ENCODE measurements around the gene WWC2.

Gene WWC2

DNA sequence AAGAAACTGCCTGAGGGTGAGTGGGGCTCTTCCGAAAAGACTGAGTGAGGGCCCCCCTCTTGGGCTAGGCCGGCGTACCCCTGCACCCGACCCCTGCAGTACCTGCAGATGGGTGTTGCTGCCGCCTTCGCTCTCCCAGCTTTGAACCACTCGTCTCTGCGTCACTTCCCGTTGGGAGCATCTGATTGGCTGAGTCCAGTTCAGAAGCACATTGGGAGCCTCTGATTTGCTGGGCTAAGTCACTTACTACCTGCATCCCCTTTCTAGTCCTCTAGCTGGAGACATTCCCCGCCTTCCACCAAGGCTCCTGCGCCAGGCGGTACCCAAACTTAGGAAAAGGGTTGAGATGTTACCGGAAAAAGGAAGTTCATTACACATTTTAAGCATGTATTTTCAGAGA, 20.4 kb upstream of the WWC2 start:
- Histone ChIP-seq H3K4me3 (replicated peaks; ENCODE audit: insufficient read depth, low read length) (no peak overlapping the region), H3K27ac (replicated peaks) (no peak overlapping the region), H3K27me3 (ENCODE audit: insufficient read depth, poor library complexity, severe bottlenecking) (no peaks in the 10 kb centered on the region)
- DNase-seq (ENCODE audit: low read depth in 1 of 2, low spot score in 1 of 2): no peak
- TF ChIP-seq, protein P1, sequence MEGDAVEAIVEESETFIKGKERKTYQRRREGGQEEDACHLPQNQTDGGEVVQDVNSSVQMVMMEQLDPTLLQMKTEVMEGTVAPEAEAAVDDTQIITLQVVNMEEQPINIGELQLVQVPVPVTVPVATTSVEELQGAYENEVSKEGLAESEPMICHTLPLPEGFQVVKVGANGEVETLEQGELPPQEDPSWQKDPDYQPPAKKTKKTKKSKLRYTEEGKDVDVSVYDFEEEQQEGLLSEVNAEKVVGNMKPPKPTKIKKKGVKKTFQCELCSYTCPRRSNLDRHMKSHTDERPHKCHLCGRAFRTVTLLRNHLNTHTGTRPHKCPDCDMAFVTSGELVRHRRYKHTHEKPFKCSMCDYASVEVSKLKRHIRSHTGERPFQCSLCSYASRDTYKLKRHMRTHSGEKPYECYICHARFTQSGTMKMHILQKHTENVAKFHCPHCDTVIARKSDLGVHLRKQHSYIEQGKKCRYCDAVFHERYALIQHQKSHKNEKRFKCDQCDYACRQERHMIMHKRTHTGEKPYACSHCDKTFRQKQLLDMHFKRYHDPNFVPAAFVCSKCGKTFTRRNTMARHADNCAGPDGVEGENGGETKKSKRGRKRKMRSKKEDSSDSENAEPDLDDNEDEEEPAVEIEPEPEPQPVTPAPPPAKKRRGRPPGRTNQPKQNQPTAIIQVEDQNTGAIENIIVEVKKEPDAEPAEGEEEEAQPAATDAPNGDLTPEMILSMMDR (IDR thresholded peaks at IDR 0.05; ENCODE audit: insufficient read depth, low read length): no peak
- TF ChIP-seq POLR2AphosphoS5 (IDR thresholded peaks at IDR 0.05; ENCODE audit: low read depth) (no peak), SPI1 (IDR thresholded peaks at IDR 0.05; ENCODE audit: borderline replicate concordance, low read depth) (no peak), GABPA (IDR thresholded peaks at IDR 0.05; ENCODE audit: low read depth) (no peak)
- TF ChIP-seq, protein P2, sequence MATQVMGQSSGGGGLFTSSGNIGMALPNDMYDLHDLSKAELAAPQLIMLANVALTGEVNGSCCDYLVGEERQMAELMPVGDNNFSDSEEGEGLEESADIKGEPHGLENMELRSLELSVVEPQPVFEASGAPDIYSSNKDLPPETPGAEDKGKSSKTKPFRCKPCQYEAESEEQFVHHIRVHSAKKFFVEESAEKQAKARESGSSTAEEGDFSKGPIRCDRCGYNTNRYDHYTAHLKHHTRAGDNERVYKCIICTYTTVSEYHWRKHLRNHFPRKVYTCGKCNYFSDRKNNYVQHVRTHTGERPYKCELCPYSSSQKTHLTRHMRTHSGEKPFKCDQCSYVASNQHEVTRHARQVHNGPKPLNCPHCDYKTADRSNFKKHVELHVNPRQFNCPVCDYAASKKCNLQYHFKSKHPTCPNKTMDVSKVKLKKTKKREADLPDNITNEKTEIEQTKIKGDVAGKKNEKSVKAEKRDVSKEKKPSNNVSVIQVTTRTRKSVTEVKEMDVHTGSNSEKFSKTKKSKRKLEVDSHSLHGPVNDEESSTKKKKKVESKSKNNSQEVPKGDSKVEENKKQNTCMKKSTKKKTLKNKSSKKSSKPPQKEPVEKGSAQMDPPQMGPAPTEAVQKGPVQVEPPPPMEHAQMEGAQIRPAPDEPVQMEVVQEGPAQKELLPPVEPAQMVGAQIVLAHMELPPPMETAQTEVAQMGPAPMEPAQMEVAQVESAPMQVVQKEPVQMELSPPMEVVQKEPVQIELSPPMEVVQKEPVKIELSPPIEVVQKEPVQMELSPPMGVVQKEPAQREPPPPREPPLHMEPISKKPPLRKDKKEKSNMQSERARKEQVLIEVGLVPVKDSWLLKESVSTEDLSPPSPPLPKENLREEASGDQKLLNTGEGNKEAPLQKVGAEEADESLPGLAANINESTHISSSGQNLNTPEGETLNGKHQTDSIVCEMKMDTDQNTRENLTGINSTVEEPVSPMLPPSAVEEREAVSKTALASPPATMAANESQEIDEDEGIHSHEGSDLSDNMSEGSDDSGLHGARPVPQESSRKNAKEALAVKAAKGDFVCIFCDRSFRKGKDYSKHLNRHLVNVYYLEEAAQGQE (IDR thresholded peaks at IDR 0.05; ENCODE audit: insufficient replicate concordance, low read depth): no peak

DNA sequence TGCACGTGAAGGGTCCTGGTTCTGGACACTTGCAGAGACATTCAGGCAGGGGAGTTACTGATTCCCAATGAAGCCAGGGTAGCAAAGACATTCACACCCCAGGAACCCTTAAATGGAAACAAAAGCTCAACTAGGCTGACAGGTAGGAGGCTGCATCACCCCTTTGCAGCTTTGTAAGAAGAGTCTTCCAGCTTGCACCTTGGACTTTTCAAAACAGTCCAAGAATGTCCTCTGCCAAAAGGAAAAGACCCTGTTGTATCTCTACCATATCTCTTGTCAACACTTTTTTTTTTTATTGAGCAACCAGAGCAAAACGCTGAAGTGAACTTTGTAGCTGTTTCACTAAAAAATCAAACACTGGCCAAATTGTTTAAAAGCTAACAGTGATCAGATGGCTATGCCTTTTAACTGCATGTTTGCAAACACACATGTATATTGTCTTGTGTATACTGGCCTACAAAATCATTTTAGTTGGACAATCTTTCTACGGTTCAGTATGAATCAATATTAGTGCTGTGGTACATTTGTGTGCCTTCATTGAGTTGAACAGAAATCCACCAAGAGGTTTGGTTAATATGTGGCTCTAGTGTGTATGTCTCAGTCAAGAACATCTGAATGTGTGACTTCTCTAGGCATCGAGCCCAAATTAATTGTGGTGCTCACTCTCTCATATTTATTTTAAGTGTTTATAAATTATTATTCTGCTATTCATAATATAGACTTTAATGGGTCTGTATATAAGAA, 18.5 kb upstream of the WWC2 start:
- DNase-seq (ENCODE audit: low read depth in 1 of 2, low spot score in 1 of 2): no peak
- Histone ChIP-seq H3K27ac (replicated peaks) (no peak overlapping the region), H3K27me3 (ENCODE audit: insufficient read depth, poor library complexity, severe bottlenecking) (no peaks in the 10 kb centered on the region), H3K4me3 (replicated peaks; ENCODE audit: insufficient read depth, low read length) (no peak overlapping the region)
- TF ChIP-seq SPI1 (IDR thresholded peaks at IDR 0.05; ENCODE audit: borderline replicate concordance, low read depth) (no peak), GABPA (IDR thresholded peaks at IDR 0.05; ENCODE audit: low read depth) (no peak), POLR2AphosphoS5 (IDR thresholded peaks at IDR 0.05; ENCODE audit: low read depth) (no peak)
- TF ChIP-seq, protein P1 (IDR thresholded peaks at IDR 0.05; ENCODE audit: insufficient read depth, low read length): no peak
- TF ChIP-seq, protein P2 (IDR thresholded peaks at IDR 0.05; ENCODE audit: insufficient replicate concordance, low read depth): no peak

DNA sequence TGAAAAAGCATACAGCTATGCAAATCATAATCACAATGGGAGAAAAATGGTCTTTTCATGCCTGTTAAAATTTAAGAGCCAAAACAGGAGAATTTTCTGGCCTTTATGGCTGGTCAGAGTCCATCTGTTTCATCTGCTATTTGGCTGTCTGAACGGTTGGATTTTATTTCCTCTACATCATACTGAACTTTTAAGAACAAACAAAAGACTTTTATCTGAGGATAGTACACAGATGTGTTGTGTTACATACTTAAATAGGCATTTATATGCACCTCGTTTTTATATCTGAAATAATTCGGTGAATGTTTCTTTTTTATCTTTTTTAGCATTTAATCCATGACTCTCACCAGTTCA, 18.0 kb upstream of the WWC2 start:
- no peak overlapping the region for H3K27ac ChIP-seq (replicated peaks)
- H3K27me3 ChIP-seq (ENCODE audit: insufficient read depth, poor library complexity, severe bottlenecking): no peaks in the 10 kb centered on the region
- no peak for DNase-seq (ENCODE audit: low read depth in 1 of 2, low spot score in 1 of 2)
- no peak overlapping the region for H3K4me3 ChIP-seq (replicated peaks; ENCODE audit: insufficient read depth, low read length)
- no peak for TF ChIP-seq SPI1 (IDR thresholded peaks at IDR 0.05; ENCODE audit: borderline replicate concordance, low read depth)
- TF ChIP-seq POLR2AphosphoS5 (IDR thresholded peaks at IDR 0.05; ENCODE audit: low read depth): no peak
- TF ChIP-seq, protein P1 (IDR thresholded peaks at IDR 0.05; ENCODE audit: insufficient read depth, low read length): no peak
- TF ChIP-seq GABPA (IDR thresholded peaks at IDR 0.05; ENCODE audit: low read depth): no peak
- TF ChIP-seq, protein P2 (IDR thresholded peaks at IDR 0.05; ENCODE audit: insufficient replicate concordance, low read depth): no peak

Measured in HL-60 (cell line).